Fibroblast of skin of right biceps (primary cell): ENCODE data around the gene HSD11B2.
A peak's percentile ranks its signal among the peaks of the same experiment; 100 is the strongest.

Source experiments
- DNase-seq: peaks from one replicate; pipeline ENCODE4 v3.0.0-alpha.2; 2013

Gene HSD11B2

DNA sequence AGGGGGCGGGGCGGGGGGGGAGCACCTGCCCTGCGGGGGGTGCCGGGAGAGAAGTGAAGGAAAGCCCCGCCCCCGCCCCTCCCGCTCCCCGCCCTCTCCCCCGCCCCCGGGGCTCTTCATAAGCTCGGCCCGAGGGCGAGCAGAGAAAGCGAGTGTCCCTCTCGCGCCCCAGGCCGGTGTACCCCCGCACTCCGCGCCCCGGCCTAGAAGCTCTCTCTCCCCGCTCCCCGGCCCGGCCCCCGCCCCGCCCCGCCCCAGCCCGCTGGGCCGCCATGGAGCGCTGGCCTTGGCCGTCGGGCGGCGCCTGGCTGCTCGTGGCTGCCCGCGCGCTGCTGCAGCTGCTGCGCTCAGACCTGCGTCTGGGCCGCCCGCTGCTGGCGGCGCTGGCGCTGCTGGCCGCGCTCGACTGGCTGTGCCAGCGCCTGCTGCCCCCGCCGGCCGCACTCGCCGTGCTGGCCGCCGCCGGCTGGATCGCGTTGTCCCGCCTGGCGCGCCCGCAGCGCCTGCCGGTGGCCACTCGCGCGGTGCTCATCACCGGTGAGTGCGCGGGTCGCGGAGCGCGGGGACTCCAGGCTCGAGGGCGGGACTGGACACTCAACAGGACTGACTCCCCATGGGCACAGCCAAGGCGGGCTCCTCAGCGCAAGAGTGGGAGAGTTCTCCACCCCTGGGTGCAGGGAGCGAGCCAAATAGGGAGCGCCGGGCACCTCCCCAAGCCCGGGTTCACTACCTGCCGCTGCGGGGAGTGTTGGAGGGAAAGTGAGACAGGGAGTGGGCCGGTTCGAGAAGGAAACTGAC lies at the start of gene HSD11B2:
Gene HSD11B2, plus strand, starts transcription at position 145 of the 798 bp plus-strand sequence. Its CDS starts 128 bp downstream, at position 273.
- DNase-seq, result peak; percentile 27

GRCh38 chr16:67383284-67383683 lies 47.6 kb upstream of the HSD11B2 start:
- DNase-seq, result no peak

DNA sequence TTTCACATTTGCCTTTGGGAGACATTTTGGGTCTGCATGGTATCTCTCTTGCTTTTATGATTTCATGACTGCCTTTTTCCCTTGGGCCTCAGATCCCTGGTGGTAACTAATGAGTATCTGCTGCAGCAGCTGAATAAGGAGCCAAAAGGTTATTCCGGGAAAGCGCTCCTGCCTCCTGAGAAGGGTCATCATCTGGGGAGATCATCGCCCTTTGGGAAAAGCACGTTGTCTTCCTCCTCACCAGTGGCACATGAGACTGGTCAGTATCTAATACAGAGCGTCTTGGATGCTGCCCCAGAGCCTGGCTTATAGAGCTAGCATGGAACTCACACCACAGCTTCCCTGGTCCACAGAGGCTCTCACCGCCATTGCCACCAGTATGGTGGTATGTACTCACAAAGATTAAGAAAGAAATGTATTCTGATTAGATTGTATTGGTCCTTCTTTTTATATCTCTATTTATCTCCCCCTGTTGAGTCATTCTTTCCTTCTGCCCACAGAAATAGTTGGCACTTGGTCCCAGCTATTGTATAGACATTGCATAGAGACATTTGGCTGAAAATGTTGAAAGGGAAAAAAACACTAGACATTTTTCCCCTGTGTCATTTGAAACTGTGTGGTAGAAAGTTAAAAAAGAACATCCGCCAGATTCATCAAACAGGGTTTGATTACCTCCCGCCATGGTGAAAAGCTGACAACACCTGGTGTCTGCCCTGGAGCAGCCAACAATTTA lies 46.0 kb upstream of the HSD11B2 start:
- no peak for DNase-seq

DNA sequence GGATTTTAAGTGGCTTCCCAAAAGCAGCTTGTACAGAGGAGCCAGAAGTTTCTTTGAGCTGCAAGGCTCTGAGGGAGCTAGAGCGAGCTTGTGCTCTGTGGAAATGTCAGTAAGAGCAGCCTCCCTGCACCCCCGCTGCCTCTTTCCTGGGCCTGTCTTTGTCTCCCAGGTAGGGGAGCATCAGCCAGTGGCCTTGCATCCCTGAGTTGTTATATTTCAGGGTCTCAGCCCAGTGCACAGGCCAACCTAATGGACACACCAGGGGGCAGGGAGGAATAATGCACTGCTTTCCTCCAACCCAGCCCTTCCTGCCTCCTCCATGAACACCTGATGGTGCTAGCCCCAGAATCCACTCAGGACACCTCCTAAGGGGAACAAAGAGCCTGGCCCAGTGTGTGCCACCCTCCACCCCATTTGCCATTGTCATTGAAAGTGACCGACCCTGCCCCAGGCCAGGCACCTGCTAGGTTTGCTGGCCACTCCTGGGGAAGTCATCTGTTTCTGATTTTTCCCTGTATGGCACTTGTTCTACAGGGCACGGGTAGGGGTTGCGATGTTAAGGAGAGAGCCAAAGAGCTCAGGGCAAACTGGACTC lies 44.0 kb upstream of the HSD11B2 start:
- DNase-seq, result no peak

GRCh38 chr16:67387479-67388079 lies 43.3 kb upstream of the HSD11B2 start:
- DNase-seq, result no peak

- no peak for DNase-seq
These were observed 42.7 kb upstream of the HSD11B2 start for GRCh38 chr16:67388191-67388590.

- DNase-seq, result no peak
These were observed 42.3 kb upstream of the HSD11B2 start for GRCh38 chr16:67388591-67388990.

GRCh38 chr16:67389911-67390815 lies 40.8 kb upstream of the HSD11B2 start:
- no peak for DNase-seq

DNA sequence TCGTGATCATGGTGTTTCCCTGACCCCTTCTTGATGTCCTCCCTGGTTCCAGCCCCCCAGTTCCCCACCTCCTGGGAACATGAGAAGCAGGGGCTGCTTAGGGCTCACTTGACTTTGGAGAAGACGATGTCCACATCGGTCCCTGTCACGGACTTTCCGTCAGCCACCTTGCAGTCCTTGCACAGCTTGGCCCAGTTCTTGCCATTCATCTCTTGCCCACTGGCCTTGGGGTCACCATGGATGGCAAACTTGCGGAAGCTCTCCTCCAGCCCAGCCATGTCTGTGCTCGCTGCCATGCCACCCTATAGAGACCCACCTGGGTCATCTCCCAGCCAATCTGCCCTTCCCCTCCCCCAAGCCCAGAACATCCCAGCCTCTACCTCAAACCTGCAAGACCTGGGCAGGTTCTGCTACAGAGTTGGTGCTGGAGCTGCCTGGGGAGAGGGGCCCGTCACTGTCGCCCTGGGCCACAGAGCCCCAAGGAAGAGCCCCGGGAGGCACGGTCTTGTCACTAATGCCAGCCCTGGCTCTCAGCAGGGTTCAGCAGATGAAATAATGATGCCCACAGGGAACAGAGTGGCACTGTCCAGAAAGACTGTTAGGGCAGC lies 40.0 kb upstream of the HSD11B2 start:
- DNase-seq, result no peak

DNA sequence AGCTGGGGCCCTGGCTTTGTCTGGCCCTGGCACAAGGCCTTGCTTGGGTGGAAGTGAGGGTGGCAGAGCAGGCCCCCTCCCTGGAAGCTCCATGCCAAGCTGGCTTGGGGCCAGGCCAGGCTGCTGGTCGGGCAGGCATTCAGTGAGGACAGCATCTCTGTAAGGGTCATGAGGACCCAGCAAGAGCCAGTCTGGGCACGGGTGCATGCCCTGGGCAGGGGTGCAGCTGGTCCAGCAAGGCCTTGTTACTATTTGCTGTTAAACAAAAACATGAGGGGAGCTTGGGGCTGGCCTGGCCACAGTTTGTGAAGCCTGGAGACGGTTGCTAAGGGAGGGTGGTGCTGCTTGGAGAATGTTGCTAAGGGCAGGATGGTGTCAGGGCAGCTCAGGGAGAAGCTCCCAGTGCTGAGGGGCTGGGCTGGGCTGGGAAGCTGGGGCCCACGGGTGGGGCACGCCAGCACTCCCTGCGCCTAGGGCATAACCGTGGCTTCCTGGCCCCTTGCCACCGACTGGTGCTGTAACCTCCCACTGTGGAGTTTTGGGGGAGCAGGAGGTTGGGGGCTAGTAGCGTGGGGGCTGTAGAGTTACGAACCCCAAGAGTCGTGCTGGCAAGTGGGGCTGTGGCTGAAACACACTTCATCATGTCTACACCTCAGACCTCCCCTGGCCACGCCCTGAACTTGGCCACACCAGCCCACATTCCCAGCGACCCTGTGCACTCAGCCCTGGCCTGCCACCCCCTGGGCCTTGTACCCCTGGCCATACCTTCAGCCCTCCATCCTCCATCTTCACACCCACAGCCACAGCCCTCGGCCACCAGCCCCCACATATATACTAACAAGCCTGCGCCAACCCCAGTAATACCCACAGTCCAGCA lies 39.3 kb upstream of the HSD11B2 start:
- no peak for DNase-seq

GRCh38 chr16:67392301-67393059 lies 38.4 kb upstream of the HSD11B2 start:
- DNase-seq, result no peak

GRCh38 chr16:67393111-67393787 lies 37.7 kb upstream of the HSD11B2 start, which contains the start of gene TPPP3:
Gene TPPP3, minus strand, starts transcription at chr16:67393498. Its CDS starts 2,387 bp downstream, at chr16:67391111.
- peak; percentile 75 for DNase-seq

GRCh38 chr16:67393788-67394154 lies 37.1 kb upstream of the HSD11B2 start:
- no peak for DNase-seq

- DNase-seq, result no peak
These were observed 36.5 kb upstream of the HSD11B2 start for GRCh38 chr16:67394155-67395104.

- DNase-seq, result no peak
These were observed 35.8 kb upstream of the HSD11B2 start for GRCh38 chr16:67395105-67395457.

DNA sequence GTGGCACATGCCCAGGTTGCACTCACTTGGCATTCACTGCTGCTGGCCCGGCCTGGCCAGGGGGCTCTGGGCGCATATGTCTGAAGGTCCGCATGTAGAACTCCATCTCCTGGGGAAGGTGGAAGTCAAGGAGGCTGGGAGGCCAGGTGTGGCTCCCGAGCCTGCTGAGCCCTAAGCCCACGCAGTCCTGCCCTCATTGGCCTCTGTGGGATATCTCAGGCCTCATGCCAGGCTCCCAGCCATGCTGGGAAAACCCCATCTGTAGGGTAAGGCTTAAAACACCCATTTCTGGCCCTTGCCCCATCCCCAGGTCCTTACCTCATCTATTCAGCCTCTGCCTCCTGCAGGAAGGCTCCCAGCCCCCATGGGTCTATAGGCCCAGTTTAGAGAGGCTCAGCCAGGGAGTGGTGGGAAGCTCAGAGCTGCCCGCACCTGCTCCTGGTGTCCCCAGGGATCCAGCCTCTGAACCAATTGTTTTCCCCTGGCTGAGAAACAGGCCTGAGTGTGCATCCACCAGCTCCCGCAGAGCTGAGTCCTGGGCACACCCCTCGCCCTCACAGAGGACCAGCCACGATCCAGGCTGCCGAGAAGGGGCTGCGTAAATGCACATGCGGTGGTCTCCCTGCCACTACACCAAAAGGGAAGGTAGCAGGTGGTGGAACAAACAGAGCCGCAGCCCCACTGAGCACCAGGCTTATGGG lies 35.3 kb upstream of the HSD11B2 start:
- no peak for DNase-seq
